Activated T-helper 1 cell treated with anti-CD3 and anti-CD28 coated beads, Interleukin-2, amount 50 U/mL, for 16 hours (primary cell): Measurements from ENCODE around the gene KLF15.

Experiments
- DNase-seq, 2 donors: peaks; one replicate each; pipeline ENCODE4 v3.0.0-alpha.2; 2020; ENCODE audit warnings: low read depth in 1 of 2, low spot score in 1 of 2

KLF15 gene

DNA sequence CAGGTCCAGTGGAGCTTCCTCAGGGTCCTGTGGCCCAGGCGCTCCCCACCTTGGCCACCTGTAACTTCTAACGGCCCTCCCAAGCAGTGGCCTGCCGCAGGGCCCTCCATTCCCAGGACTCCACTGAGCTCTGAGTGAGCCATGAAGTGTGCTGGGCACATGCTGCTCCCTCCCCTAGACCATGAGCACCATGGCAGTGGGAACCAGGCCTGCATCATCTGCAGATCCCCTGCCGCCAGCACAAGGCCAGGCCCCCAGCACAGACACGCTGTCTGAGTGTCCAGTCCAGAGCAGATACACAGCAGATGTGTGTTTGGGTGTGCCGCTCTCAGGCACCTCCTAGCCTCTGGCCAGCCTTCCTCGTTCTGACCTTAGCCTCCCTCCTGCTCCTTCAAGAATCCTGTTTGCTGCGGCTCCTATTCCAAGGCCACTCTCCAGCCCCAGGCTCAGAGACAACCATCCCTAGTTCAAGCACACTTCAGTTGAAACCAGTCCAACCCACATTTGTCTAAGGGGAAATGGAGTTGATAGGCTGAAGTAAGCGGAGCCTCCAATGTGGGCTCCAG lies 7.0 kb upstream of the KLF15 start:
- DNase-seq = no peak

DNA sequence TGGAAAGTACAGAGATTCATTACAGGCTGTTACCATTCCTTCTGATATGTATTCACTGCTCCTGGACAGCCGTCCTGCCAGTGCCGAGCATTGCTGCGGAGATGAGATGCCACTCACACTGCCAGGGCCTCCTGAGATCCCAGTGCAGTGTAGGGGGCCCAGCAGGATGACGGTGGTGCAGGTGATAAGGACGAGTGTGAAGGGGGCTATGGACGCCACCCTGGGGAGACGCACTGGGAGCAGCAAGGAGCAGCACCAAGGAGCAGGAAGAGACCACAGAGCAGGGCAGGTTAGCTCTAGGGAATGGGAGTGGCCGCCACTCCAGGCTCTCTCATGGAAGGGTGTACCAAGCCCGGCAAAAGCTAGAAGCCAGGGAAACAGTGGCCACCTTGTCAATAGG lies 4.0 kb upstream of the KLF15 start:
- no peak for DNase-seq

DNA sequence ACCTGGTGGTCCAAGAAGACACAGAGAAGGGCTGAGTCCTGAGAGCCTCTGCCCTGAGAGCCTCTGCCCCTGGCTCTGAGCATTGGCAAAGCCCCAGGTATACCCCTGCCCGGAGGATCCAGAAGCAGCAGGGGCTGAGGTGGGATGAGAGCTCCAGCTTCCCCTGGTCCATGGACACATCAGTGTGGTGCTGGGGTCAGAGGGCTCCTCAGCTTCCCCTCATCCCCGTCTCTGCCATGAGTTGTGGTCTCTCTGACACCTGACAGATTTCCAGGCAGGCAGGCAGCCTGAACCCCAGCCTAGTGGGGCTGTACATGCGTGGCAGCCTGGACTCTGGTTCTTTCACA lies 3.5 kb upstream of the KLF15 start:
- no peak for DNase-seq

DNA sequence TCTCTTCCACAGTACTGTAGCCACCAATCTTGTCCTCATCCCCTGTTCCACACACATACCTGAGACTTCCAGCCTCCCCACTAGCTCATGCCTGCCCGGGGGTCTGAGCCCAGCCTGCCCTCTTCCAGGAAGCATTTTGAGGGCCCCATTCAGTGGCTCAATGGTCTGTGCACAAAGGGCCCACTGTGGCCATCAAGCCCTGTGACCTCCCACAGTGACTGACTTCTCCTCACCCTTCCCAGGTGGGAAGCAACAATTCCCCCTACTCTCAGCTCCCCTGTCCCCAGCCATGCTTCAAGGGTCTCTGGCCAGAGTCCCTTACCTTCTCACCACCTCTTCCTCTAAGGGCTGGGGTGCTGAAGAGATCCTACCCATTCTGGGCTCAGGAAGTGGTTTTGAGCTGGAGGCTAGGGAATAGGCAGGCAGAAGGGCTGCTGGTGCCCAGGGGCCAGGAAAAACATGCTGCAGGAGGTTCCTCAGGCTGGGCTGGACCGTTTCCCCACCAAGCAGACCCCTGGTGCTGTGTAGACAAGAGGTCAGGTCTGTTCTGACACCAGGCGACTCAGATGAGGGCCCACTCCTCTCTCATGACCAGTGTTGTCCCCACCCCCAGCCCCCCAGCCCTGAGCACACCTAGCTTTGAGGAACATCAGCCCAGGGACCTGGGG lies 3.0 kb upstream of the KLF15 start:
- DNase-seq = no peak

DNA sequence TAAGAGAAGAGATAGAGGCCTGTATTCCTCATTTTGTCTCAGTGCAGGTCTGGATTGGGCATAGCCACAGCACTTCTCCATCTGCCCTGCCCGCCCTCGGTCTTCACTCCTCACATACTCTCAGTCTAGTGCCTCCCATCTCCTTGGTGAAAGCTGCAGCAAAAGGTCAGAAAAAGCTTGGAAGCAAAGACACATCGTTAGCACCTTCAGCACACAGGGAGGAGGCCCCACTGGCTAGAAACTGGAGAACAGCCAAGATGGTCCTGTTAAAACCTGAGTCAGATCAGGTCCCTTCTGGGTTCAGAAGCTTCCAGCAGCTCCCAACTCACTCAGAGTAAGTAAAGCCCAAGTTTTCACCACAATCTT lies 1.6 kb upstream of the KLF15 start:
- DNase-seq = no peak

DNA sequence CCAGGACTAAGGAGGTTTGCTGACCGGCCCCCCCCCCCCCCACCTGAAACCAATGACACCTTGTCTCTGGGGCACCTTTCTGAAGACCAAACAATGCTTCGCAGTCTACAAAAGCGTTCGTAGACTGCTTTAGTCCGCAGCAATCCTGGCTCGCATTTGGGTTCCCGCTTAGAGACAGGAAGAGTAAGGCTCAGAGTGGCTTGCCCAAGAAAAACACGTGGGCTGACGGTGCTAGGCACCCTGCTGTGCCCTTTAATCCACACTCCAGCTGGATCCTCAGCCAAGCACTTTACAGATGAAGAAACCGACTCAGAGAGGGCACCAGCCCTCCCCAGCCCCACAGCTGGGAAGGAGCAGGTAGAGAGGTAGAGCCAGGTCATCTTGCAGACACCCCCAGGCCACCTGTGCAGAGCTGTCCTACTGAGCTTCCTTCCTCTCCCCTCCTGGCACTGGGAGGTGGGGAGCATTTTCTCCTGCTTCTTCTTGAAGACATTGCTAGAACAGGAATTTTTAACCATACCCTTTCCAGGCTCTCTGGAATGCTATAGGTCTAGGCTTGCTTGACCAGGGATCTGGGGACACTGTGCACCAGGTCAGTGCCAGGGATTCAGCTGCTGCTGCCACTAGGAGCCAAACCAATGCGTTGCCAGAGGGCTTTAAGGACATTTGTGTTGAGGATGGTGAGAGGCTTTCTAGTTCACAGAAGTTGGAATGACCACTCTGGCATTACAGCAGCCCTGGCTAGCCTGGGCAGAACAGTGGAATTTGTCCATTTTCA lies 1.0 kb upstream of the KLF15 start:
- no peak for DNase-seq

DNA sequence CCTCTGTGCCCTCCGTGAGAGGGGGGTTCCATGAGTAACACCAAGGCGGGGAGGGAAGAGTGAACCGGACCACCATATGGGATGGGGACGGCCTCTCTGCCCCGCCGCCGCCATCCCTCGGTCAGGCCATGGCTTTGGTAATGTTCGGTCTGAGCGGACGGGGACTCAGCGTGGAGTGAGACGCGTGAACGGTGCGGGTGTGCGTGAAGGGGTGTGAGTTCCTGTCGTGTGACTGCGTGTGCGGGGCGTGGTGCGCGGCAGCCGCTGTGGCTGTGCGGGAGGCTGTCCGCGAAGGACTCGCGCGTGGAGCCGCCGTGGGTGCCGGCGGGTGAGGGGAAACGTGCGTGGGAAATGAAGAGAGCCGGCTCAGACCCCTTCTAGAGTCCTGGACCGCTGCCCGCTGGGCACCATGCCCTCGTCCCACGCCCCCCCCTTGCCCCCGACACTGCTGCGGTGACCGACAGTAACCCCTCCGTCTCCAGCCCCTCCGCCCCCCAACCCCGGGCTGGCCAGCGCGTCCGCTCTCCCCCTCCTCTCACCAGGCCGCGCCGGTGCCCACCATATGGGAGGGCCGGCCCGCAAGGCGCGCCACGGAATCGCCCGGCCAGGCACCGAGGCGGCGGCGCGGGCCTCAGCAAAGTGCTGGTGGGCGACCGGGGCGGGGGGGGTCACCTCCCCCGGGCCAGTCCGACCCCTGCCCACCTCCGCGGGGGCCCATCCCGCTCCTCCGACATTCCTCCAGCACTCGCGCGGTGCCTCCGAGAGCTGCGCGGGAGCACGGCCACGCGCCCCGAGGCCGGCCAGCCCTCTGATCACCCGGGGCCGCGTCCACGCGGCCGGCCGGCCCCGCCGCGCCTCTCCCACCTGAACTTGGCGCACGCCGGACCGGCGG lies 589 bp downstream of the KLF15 start:
- DNase-seq = no peak

DNA sequence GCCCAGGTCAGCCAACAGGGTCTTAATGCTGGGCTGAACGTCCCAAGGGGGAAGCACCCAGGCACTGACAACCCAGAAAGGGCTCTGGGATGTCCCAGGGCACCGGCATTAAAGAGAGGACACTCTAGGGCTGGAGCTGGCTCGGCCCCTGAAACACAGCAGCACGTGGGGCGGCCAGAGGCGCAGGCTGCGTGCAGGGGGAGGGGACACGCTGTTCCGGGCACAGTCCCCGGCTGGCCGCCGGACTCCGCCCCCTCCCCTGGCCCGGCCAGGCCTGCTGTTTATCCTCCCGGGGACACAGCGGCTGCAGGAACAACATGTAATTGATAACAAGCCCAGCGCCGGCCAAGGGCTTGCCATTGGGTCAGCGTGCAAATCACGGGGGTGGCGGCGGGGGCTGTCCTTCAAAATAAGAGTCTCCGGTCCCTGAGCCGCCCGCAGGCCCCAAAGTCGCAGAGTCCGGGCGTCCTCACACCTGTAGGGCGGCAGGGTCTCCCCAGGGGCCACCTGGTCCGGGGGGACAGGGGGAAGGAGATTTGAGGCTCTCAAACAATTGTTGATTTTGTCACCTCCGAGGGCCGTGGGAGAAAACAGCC lies 1.3 kb downstream of the KLF15 start:
- DNase-seq = no peak

DNA sequence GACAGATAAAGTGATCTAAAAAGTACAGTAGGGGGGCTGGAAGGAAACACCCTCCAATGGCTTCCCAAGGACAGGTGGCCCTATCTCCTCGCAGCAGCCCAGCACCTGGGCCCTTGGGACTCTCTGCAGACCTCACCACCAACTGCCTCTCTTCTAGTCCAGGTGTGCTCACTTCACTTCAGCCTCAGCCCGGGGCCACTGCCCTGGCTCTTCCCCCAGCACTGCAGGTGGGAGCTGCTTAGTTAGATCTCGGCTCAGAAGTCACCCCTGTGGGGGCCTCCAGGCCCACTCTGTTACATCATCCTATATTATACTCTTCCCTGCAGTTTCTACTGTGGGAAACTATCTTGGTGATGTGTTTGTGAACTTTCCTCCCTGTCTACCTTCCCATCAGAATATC lies 2.0 kb downstream of the KLF15 start:
- DNase-seq = no peak

DNA sequence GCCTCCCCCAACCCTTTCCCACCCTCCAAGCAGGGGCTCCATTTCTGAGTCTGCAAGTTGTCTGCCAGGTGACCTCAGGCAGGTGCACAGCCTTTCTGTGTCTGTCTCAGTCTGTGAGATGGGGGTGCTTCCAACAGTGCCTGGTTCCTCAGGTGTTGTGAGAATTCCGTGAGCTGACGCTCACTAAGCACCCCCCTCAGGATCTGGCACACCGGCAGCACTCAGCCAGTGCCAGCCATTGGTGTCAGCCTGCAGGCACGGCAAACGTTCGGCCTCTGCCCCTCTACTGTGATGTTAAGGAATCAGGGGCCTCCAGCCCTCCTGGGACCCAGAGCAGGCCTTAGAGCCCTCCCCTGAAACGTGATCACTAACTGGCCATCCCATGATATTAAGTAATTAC lies 2.4 kb downstream of the KLF15 start:
- no peak for DNase-seq

DNA sequence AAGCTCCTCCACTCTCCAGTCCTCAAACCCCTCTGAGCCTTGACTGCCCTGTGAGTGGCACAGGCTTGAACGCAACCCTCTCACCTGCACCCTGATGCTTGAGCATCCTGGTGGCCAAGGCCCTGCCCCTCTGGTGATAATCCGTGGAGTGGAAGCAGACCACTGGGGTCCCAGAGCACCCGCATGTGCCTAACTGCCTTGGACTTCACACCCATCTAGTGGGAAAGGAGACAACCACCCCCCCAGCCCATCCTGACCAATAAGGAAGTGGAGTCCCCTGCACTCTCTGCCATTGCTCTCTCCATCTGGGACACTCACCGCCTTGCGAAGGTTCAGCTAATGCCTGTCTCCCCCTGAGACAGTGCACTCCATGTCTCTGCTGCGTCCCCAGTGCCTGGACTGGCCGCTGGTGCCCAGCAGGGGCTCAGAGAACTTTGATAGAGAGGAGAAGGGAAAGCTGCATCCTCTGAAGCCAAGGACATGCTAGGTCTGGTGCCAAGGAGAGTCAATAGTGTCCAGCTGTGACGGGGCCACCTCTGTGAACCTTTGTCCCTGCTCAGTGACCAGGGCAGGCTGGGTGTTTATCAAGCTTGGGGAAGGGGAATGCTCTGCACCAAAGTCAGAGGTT lies 3.4 kb downstream of the KLF15 start:
- DNase-seq = no peak

DNA sequence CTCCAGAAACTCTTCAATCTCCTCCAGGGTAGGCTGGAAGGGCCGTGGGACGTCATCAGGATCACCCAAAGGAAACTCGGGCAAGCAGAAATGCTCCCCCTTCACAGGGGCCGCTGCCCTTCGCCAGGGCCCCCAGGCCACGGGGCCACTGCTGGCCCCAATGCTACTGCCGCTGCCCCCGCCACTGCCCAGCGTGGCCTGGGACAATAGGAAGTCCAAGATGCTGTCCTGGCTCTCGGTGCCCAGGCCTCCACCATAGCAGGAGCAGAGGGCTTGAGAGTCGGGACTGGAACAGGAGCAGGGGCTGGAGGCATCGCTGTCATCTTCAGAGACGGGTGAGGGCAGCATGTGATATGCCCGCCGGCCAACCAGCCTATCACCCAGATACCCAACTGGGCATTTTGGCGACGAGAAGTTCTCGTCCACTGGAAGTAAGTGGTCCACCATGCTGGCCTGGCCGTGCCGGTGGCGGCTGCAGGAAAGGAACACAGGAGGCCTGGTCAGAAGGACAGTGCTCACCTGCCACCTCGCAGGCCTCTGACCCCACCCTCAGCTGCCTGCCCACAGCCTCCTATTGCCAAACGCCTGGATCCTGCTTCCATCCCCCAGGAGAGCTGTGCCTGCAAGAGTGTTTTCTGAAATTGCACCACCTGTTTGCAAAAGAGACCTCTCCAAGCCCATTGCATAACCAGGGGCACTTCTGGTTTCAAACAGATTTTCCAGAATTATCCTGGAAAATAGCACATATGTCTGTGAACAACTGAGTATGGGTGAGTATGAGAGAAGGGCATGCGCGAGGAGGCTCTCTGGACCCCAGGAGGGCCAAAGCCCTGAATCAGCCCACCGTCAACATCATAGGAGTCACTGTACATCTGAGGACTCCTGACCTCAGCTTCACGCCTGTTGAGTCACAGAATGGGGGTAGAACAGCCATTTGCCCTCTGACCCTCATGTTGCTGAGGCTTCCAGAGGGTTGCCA lies 4.4 kb downstream of the KLF15 start:
- no peak for DNase-seq

DNA sequence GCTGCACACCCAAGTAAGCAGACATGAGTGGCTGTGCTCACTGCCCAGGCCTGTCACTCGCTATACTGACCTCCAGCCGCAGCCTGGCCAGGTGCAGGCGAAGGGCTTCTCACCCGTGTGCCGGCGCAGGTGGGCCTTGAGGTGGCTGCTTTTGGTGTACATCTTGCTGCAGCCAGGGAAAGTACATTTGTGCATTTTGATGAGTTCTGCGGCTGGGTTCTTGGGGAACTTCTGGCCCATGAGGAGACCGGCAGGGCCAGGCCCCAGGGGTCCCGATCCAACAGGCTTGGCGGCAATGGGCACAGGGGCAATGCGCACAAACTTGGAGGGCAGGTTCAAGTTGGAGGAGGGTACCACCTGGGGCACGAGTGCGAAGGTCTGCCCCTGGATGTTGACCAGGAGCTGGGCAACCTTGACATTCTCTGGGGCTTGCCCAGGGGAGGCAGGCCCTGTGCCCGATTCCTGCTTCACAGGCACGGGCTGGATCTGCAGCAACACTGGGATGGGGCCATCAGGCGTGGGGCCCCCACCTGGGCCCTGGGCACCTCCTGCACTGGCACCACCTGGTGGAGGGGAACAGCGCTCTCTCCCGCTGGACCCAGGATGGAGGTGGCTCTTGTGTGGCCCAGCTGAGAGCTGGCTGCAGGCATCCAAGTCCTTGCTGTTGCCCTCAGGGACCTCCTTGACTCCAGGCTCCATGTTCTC lies 5.3 kb downstream of the KLF15 start:
- no peak for DNase-seq

DNA sequence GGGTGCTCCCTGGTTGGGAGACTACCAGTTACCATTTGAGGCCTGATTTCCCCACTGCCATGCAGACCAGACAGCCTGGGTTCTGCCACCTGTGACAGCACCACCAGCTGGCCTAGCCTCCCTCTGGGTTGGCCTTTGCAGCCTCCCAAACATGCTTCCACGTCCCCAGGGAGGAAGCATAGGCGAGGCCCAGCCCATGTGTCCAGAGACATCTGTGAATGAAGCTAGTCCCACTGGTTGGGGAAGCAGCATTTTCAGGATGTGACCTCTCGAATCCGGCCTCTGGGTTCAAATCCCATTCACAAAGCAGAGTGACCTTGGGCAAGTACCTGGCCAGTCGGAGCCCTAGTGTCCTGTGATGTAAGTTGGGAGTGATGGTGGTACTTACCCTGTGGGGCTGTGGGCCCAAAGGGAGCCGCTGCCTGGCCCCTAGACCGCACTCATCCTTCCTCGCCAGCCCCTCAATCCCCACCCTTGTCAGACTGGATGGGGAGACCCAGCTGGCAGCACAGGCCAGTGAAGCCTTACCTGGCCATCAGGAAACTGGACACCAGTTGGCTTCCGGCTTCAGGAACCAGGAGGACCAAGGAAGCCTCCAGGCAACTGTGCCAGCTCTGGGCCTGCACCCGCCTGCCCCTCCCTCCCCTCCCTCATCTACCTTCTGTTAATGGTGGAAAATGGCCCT lies 6.0 kb downstream of the KLF15 start:
- no peak for DNase-seq

DNA sequence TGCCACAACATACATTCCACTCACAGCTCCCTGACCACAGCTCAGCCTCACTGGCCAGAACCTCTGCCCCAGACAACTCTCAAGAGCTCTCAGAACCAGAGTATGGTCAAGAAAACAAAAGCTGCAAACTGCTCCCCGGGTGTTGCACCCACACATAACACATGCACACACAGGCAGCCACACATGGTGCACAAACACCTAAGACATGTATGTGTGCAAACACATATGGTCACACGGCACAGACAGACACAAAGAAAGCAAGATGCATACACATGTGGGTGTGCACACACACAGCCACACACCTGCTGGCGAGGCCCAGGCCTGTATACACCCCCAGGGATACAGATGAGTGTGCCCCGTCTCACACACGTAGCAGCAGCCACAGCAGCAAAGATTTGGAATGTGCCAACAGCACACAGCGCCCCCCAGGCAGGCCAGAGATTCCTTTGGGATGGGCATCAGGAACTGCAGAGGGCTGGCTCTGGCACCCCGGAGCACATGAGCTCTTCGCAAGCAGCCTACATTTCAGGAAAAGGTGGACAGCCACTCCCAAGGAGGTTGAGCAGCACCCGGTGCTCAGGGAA lies 6.6 kb downstream of the KLF15 start:
- DNase-seq = no peak

DNA sequence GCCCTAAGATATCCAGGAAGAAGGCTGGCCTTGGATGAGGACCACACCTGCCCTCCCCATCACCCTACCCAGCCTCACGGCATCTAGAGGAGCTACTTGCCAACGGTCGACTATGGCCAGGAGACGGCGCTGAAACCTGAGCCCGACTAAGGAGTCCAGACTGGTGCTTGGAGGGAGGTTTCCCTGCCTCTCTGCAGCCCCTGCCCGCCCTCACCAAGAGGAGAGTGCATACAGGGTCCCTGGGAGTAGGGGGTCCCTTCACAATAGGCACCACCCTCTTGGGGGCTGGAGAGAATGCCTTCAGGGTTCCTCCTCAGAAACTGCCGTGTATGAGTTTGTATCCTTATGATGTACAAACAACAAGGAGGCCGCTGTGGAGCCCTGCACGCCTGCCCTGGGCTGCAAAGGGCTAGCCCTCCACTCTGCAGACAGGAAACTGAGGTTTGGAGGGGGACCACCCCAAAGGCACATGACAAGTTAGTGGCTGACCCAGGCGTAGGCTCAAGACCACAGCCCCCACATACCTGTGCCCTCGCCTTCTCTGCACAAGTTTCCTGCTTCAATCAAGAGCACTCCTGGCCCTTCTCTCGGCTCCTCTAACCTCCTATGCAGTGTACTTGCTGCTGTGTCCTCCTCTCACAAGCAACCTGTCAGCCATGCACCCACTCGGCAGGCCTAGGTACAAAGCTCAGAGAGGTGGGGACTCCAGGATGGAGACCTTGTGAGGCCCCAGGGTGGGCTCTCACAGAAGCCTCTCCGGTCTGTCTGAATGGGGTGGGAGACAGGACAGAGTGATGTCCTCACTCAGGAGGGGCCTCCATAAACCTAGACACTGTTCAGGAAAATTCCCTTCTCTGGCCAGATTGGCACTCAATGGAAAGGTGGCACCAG lies 7.4 kb downstream of the KLF15 start:
- DNase-seq = no peak

DNA sequence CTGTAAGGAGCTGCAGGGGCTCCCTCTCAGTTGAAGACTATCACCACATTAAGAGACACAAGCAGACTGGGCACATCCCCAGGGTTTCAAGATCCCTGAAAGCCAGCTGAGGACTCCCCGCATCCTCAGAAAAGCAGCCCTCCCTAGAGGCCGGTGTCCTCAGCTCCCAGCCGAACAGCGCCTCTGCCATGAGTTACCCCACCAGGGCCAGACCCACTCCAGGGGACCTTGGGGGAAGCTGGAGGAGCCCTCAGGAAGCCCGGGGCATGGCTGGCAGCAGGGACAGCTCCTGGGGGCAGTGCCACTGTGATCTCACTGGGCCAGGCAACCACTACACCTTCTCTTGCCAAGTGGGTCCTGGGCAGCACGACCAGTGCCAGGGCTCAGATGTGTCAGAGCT lies 8.1 kb downstream of the KLF15 start:
- no peak for DNase-seq
